IMR-90 (cell line): ENCODE measurements around the gene UST. TPM values are rescaled to one million over a fixed set of nuclear protein-coding genes. Genes with fewer than 3 reads are reported as not detected.

Source experiments
- ATAC-seq: fragments of 200-7000 bp; cut with Tn5 transposase; 2 replicates; pipeline ENCODE4 v1.9.1; 2020; ENCODE audit warnings: low read depth, mild to moderate bottlenecking, moderate library complexity
- BruUV-seq: library from RNA; stranded (reverse); fragments of 400-500 nt; replicated peaks from 2 replicates; lab custom pipeline; 2021; lab: Mats Ljungman, UMichigan
- CTCF ChIA-PET: fragments of 300-600 bp; formaldehyde crosslinking; extraction: SDS; loops from one replicate; lab custom pipeline; 2021; ENCODE audit warnings: antibody characterized with exemption; lab: Yijun Ruan, JAX
- POLR2A ChIA-PET: fragments of 300-600 bp; sonication (Branson Sonifier 250); formaldehyde crosslinking; loops from one replicate; lab custom pipeline; 2022; ENCODE audit warnings: antibody characterized with exemption; ENCODE audit not compliant: unreplicated experiment; lab: Charles Lee
- DNase-seq: peaks from one replicate; pipeline ENCODE4 v3.0.0; 2013
- H2AFZ ChIP-seq: replicated peaks from 2 replicates; pipeline ENCODE3; 2013; ENCODE audit warnings: low read length, mild to moderate bottlenecking; ENCODE audit not compliant: poor library complexity
- H2AK5ac ChIP-seq: 2 replicates; pipeline ENCODE4 v1.6.1; 2013; ENCODE audit warnings: low read depth, low read length, inconsistent platforms
- H2AK9ac ChIP-seq: replicated peaks from 2 replicates; pipeline ENCODE3; 2013; ENCODE audit warnings: mild to moderate bottlenecking, low read depth, low read length, moderate library complexity; ENCODE audit not compliant: poor library complexity
- H2BK120ac ChIP-seq: 2 replicates; pipeline ENCODE4 v1.6.1; 2013; ENCODE audit warnings: low read depth, low read length, inconsistent platforms
- H2BK15ac ChIP-seq: 3 replicates; pipeline ENCODE4 v1.6.1; 2013; ENCODE audit warnings: low read depth, low read length, inconsistent platforms
- H2BK20ac ChIP-seq: 2 replicates; pipeline ENCODE4 v1.6.1; 2013; ENCODE audit warnings: low read depth, mild to moderate bottlenecking, inconsistent platforms, low read length, moderate library complexity
- H2BK5ac ChIP-seq: 2 replicates; pipeline ENCODE4 v1.6.1; 2013; ENCODE audit warnings: mild to moderate bottlenecking, low read depth, low read length, inconsistent platforms; ENCODE audit not compliant: poor library complexity, severe bottlenecking
- H3K14ac ChIP-seq: replicated peaks from 2 replicates; pipeline ENCODE4 v1.6.1; 2013; ENCODE audit warnings: low read depth, low read length, inconsistent platforms
- H3K18ac ChIP-seq: 2 replicates; pipeline ENCODE4 v1.6.1; 2013; ENCODE audit warnings: low read depth, low read length, control low read depth
- H3K23ac ChIP-seq: 2 replicates; pipeline ENCODE4 v1.6.1; 2013; ENCODE audit warnings: low read depth, low read length, inconsistent platforms
- H3K27ac ChIP-seq: 2 replicates; pipeline ENCODE4 v1.5.1; 2013; ENCODE audit warnings: mild to moderate bottlenecking, control low read depth, low read length; ENCODE audit not compliant: insufficient read depth
- H3K27me3 ChIP-seq: 2 replicates; pipeline ENCODE4 v1.6.1; 2013; ENCODE audit warnings: low read length; ENCODE audit not compliant: control insufficient read depth, insufficient read depth
- H3K36me3 ChIP-seq: 2 replicates; pipeline ENCODE4 v1.6.1; 2013; ENCODE audit warnings: low read length, mixed read lengths; ENCODE audit not compliant: control insufficient read depth, insufficient read depth
- H3K4ac ChIP-seq: 2 replicates; pipeline ENCODE4 v1.6.1; 2013; ENCODE audit warnings: low read depth, low read length, inconsistent platforms
- H3K4me1 ChIP-seq: 2 replicates; pipeline ENCODE4 v1.6.1; 2013; ENCODE audit warnings: low read length, mixed read lengths; ENCODE audit not compliant: control insufficient read depth, insufficient read depth
- H3K4me2 ChIP-seq: 2 replicates; pipeline ENCODE4 v1.6.1; 2013; ENCODE audit warnings: low read depth, mild to moderate bottlenecking, control low read depth, low read length, moderate library complexity
- H3K4me3 ChIP-seq: 2 replicates; pipeline ENCODE4 v1.5.1; 2013; ENCODE audit warnings: low read depth, mild to moderate bottlenecking, control low read depth, low read length, moderate library complexity; ENCODE audit not compliant: insufficient read depth
- H3K56ac ChIP-seq: 2 replicates; pipeline ENCODE4 v1.6.1; 2013; ENCODE audit warnings: low read length, inconsistent platforms; ENCODE audit not compliant: insufficient read depth; ENCODE audit errors: extremely low read depth
- H3K79me1 ChIP-seq, 2 experiments: 2 replicates each; pipeline ENCODE4 v1.6.1; 2013; ENCODE audit warnings: low read length in 2 of 2, inconsistent platforms in 1 of 2, low read depth in 1 of 2
- H3K9ac ChIP-seq: 2 replicates; pipeline ENCODE4 v1.6.1; 2013; ENCODE audit warnings: low read depth, low read length, control low read depth
- H3K9me1 ChIP-seq: 2 replicates; pipeline ENCODE4 v1.6.1; 2013; ENCODE audit warnings: low read length, inconsistent platforms; ENCODE audit not compliant: insufficient read depth
- H3K9me3 ChIP-seq: 2 replicates; pipeline ENCODE4 v1.6.1; 2013; ENCODE audit warnings: low read length; ENCODE audit not compliant: control insufficient read depth, insufficient read depth
- H4K20me1 ChIP-seq: 2 replicates; pipeline ENCODE4 v1.6.1; 2013; ENCODE audit warnings: low read length, inconsistent platforms; ENCODE audit not compliant: insufficient read depth
- H4K5ac ChIP-seq: 2 replicates; pipeline ENCODE4 v1.6.1; 2013; ENCODE audit warnings: mild to moderate bottlenecking, low read depth, low read length, control low read depth
- H4K8ac ChIP-seq, 2 experiments: 2 replicates each; pipeline ENCODE4 v1.6.1; 2013; ENCODE audit warnings: low read depth in 2 of 2, low read length in 2 of 2, control low read depth in 1 of 2, inconsistent platforms in 1 of 2
- H4K91ac ChIP-seq: 2 replicates; pipeline ENCODE4 v1.6.1; 2013; ENCODE audit warnings: low read depth, low read length, inconsistent platforms; ENCODE audit not compliant: insufficient read depth
- CTCF ChIP-seq: conservative IDR thresholded peaks from 2 replicates; pipeline ENCODE4 v1.5.1; 2012; ENCODE audit warnings: mild to moderate bottlenecking, low read depth, low read length, improper control_type of control experiment
- FOS ChIP-seq: fragments of 150-350 bp; IDR thresholded peaks from 2 replicates; pipeline ENCODE4 v1.6.1; 2016; ENCODE audit warnings: low read depth, low read length
- MAFK ChIP-seq: IDR thresholded peaks from 2 replicates; pipeline ENCODE4 v1.6.1; 2012; ENCODE audit warnings: low read depth, low read length, improper control_type of control experiment
- MXI1 ChIP-seq: IDR thresholded peaks from 2 replicates; pipeline ENCODE4 v1.6.1; 2012; ENCODE audit warnings: low read depth, mild to moderate bottlenecking, low read length, moderate library complexity, borderline replicate concordance
- RAD21 ChIP-seq: IDR thresholded peaks from 2 replicates; pipeline ENCODE4 v1.6.1; 2012; ENCODE audit warnings: low read length, improper control_type of control experiment
- WGBS, 2 experiments: methylation state at CpG; one replicate each; pipeline versions ENCODE4 v1.1.5 to v1.1.7; 2013; ENCODE audit warnings: missing lambda C conversion rate in 2 of 2; ENCODE audit not compliant: insufficient read length in 1 of 2; ENCODE audit errors: extremely low coverage in 2 of 2; 5-methylcytosine and 5-hydroxymethylcytosine counted together
- dilution Hi-C: fragments of 300-500 bp; cut with HindIII; formaldehyde crosslinking; loops from one replicate; pipeline ENCODE4 v1.14.3; 2018; ENCODE audit warnings: low sequenced_read_pairs; ENCODE audit not compliant: unreplicated experiment
- in situ Hi-C: fragments of 300-500 bp; cut with MboI; formaldehyde crosslinking; loops from 3 replicates; pipeline ENCODE4 v1.14.3; 2019; ENCODE audit warnings: low sequenced_read_pairs, inconsistent platforms, mixed read lengths
- intact Hi-C: fragments of 100-400 bp; cut with micrococcal nuclease; formaldehyde crosslinking; loops from 2 replicates; pipeline ENCODE4 v1.10.0; 2022
- polyA plus RNA-seq, 3 experiments: library from polyadenylated mRNA; depleted of rRNA; stranded (reverse); fragments of >200 nt; gene quantifications; 2 replicates each; pipeline ENCODE4 v1.2.3, GENCODE V29; 2012; ENCODE audit warnings: low replicate concordance in 1 of 3
- total RNA-seq: library from RNA; depleted of rRNA; stranded (reverse); fragments of >200 nt; gene quantifications from 2 replicates; pipeline ENCODE4 v1.2.3, GENCODE V29; 2012
- TF ChIP-seq, protein P1 (sequence below): fragments of 150-350 bp; IDR thresholded peaks from 2 replicates; pipeline ENCODE4 v1.6.1; 2016; ENCODE audit warnings: low read depth, mild to moderate bottlenecking, low read length, moderate library complexity, borderline replicate concordance

Gene UST
- total and polyA plus RNA-seq, 2 of the 4 experiments (the other 2 are of a cell fraction): 7.7 to 13.8 TPM

GRCh38 chr6:148795563-148795962 is 48.7 kb downstream of the UST start:
- H3K4me2 ChIP-seq: no peak overlapping the region
- H3K4me3 ChIP-seq: no peak overlapping the region
- dilution Hi-C loops: no loop called here
- H2BK15ac ChIP-seq: no peak overlapping the region
- no peaks in the 10 kb centered on the region; the same call in 1 of the 2 replicates for H3K36me3 ChIP-seq
- POLR2A ChIA-PET: no interaction called here
- peaks cover 9 to 41% of the 10 kb centered on the region in 2 experiments for H3K79me1 ChIP-seq
- no peak overlapping the region for H3K23ac ChIP-seq
- no peak overlapping the region for H2AK5ac ChIP-seq
- H2AK9ac ChIP-seq: no peak overlapping the region
- intact Hi-C loops: no loop called here
- peaks cover under 1% of the 10 kb centered on the region; the same call in 1 of the 2 replicates for H3K9me1 ChIP-seq
- H3K14ac ChIP-seq: no peak overlapping the region
- TF ChIP-seq FOS: no peak
- no peak for TF ChIP-seq RAD21
- TF ChIP-seq MAFK: no peak
- no peak for TF ChIP-seq MXI1
- TF ChIP-seq, protein P1, sequence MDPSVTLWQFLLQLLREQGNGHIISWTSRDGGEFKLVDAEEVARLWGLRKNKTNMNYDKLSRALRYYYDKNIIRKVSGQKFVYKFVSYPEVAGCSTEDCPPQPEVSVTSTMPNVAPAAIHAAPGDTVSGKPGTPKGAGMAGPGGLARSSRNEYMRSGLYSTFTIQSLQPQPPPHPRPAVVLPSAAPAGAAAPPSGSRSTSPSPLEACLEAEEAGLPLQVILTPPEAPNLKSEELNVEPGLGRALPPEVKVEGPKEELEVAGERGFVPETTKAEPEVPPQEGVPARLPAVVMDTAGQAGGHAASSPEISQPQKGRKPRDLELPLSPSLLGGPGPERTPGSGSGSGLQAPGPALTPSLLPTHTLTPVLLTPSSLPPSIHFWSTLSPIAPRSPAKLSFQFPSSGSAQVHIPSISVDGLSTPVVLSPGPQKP: no peak
- no peak for TF ChIP-seq CTCF
- no peak overlapping the region for H3K9ac ChIP-seq
- no peak overlapping the region for H2BK120ac ChIP-seq
- no peak overlapping the region for H4K5ac ChIP-seq
- no peaks in the 10 kb centered on the region for H3K27me3 ChIP-seq
- no peak overlapping the region for H4K91ac ChIP-seq
- no peak overlapping the region for H2BK5ac ChIP-seq
- no peak overlapping the region for H3K56ac ChIP-seq
- H4K8ac ChIP-seq: no peak overlapping the region
- no CpG with 5 or more reads among the region's 6 CpGs for WGBS, 2 experiments
- no peaks in the 10 kb centered on the region for H3K4me1 ChIP-seq
- no peak overlapping the region for H3K4ac ChIP-seq
- CTCF ChIA-PET: no interaction called here
- peaks cover 19% of the 10 kb centered on the region for H4K20me1 ChIP-seq
- H2BK20ac ChIP-seq: no peak overlapping the region
- no TSS peak for BruUV-seq
- no peak overlapping the region for H3K27ac ChIP-seq
- DNase-seq: no peak
- in situ Hi-C loops: no loop called here
- H3K18ac ChIP-seq: no peak overlapping the region
- ATAC-seq: no peak
- H3K9me3 ChIP-seq: no peaks in the 10 kb centered on the region
- no peak overlapping the region for H2AFZ ChIP-seq
